Measurements from ENCODE around the gene PGR. TPM values are rescaled to one million over a fixed set of nuclear protein-coding genes. Genes with fewer than 3 reads are reported as not detected.

Gene PGR
- polyA plus RNA-seq, 1 donor (not counting 4 experiments of a cell fraction or from before 2014, with no cell fraction given), result not detected

DNA sequence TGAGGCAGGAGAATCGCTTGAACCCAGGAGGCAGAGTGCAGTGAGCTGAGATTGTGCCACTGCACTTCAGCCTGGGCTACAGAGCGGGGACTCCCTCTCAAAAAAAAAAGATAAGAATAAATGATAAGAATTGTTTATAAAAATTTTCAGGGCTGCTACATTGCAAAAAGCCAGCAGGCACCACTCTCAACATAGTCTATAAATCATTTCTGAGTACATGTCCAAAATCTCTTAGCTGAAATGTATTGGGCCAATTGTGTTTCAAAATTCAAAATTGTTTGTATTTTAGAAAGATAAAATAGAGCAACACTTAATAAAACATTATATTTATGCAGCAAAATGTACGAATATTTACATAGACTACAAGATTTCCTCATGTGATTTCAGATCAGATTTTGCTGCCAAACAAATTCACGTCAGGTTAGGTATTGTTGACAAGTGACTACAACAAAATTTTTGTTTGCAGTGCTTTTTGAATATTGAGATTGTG lies 13.9 kb downstream of the PGR start:
- dilution Hi-C loops (cut with MboI; ENCODE audit: extremely low pct_ligation_motif_present, low sequenced_read_pairs), result no loop called here
- Histone ChIP-seq H3K9ac (ENCODE audit: control insufficient read depth, extremely low read depth, insufficient read depth, low read length) (no peak overlapping the region), H4K20me1 (ENCODE audit: control insufficient read depth, extremely low read depth, insufficient read depth, low read length) (no peaks in the 10 kb centered on the region), H3K9me3 (ENCODE audit: control insufficient read depth, low read depth, low read length) (no peaks in the 10 kb centered on the region), H3K4me3 (ENCODE audit: control insufficient read depth in 2 of 3, extremely low read depth in 1 of 3, insufficient read depth in 2 of 3, low read depth in 1 of 3, low read length in 3 of 3) (no peak overlapping the region), H2AFZ (ENCODE audit: control insufficient read depth, low read length) (no peak overlapping the region), H3K27me3 (ENCODE audit: control insufficient read depth, extremely low read depth, insufficient read depth, low read length) (no peaks in the 10 kb centered on the region), H3K4me1 (ENCODE audit: control insufficient read depth, extremely low read depth, insufficient read depth, low read length) (no peaks in the 10 kb centered on the region), H3K79me2 (ENCODE audit: control insufficient read depth, insufficient read depth, low read length) (no peaks in the 10 kb centered on the region), H3K9me1 (ENCODE audit: control insufficient read depth, extremely low read depth, insufficient read depth, low read length) (no peaks in the 10 kb centered on the region), H3K36me3 (ENCODE audit: control insufficient read depth in 2 of 2, extremely low read depth in 1 of 2, insufficient read depth in 2 of 2, low read length in 2 of 2) (no peaks in the 10 kb centered on the region), H3K27ac (ENCODE audit: control insufficient read depth, insufficient read depth, low read length) (no peak overlapping the region), H3K4me2 (ENCODE audit: control insufficient read depth, extremely low read depth, insufficient read depth, low read depth, low read length) (no peak overlapping the region)
- TF ChIP-seq EZH2 (IDR thresholded peaks at IDR 0.05; ENCODE audit: low read length), result no peak
- TF ChIP-seq, protein P1, sequence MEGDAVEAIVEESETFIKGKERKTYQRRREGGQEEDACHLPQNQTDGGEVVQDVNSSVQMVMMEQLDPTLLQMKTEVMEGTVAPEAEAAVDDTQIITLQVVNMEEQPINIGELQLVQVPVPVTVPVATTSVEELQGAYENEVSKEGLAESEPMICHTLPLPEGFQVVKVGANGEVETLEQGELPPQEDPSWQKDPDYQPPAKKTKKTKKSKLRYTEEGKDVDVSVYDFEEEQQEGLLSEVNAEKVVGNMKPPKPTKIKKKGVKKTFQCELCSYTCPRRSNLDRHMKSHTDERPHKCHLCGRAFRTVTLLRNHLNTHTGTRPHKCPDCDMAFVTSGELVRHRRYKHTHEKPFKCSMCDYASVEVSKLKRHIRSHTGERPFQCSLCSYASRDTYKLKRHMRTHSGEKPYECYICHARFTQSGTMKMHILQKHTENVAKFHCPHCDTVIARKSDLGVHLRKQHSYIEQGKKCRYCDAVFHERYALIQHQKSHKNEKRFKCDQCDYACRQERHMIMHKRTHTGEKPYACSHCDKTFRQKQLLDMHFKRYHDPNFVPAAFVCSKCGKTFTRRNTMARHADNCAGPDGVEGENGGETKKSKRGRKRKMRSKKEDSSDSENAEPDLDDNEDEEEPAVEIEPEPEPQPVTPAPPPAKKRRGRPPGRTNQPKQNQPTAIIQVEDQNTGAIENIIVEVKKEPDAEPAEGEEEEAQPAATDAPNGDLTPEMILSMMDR (optimal IDR thresholded peaks at IDR 0.05 in 1 of 3, IDR thresholded peaks at IDR 0.05 in 1 of 3, conservative IDR thresholded peaks at IDR 0.05 in 1 of 3; ENCODE audit: extremely low read depth in 1 of 3, insufficient read depth in 2 of 3, low read length in 3 of 3), result no peak
- FAIRE-seq, result no peak
- no peak for DNase-seq (ENCODE audit: low read depth, low spot score)

DNA sequence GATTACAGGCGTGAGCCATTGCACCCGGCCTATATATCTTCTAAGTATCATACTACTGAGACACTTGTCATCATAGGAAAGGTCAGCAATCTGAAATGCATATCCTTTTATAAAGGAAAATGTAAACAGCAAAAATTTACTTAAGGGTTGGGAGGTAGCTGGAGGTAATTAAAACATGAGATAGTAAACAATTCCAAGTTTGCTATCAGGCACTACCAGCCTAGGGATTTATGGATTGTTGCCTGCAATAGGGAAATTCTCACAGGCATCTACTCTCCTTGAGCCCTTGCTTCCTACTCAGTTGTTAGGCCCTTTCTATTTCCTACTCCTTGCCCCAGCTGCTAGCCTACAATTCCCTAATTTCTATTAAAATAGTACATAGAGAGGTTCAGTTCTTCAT lies 16.1 kb downstream of the PGR start:
- Histone ChIP-seq H4K20me1 (ENCODE audit: control insufficient read depth, extremely low read depth, insufficient read depth, low read length) (no peaks in the 10 kb centered on the region), H3K36me3 (ENCODE audit: control insufficient read depth in 2 of 2, extremely low read depth in 1 of 2, insufficient read depth in 2 of 2, low read length in 2 of 2) (no peaks in the 10 kb centered on the region), H3K9ac (ENCODE audit: control insufficient read depth, extremely low read depth, insufficient read depth, low read length) (no peak overlapping the region), H3K9me3 (ENCODE audit: control insufficient read depth, low read depth, low read length) (no peaks in the 10 kb centered on the region), H3K9me1 (ENCODE audit: control insufficient read depth, extremely low read depth, insufficient read depth, low read length) (no peaks in the 10 kb centered on the region), H3K4me2 (ENCODE audit: control insufficient read depth, extremely low read depth, insufficient read depth, low read depth, low read length) (no peak overlapping the region), H2AFZ (ENCODE audit: control insufficient read depth, low read length) (no peak overlapping the region), H3K4me1 (ENCODE audit: control insufficient read depth, extremely low read depth, insufficient read depth, low read length) (no peaks in the 10 kb centered on the region), H3K79me2 (ENCODE audit: control insufficient read depth, insufficient read depth, low read length) (no peaks in the 10 kb centered on the region), H3K4me3 (ENCODE audit: control insufficient read depth in 2 of 3, extremely low read depth in 1 of 3, insufficient read depth in 2 of 3, low read depth in 1 of 3, low read length in 3 of 3) (no peak overlapping the region), H3K27ac (ENCODE audit: control insufficient read depth, insufficient read depth, low read length) (no peak overlapping the region), H3K27me3 (ENCODE audit: control insufficient read depth, extremely low read depth, insufficient read depth, low read length) (no peaks in the 10 kb centered on the region)
- FAIRE-seq (no peak), DNase-seq (ENCODE audit: low read depth, low spot score) (no peak)
- dilution Hi-C loops (cut with MboI; ENCODE audit: extremely low pct_ligation_motif_present, low sequenced_read_pairs), result no loop called here
- TF ChIP-seq, protein P1 (optimal IDR thresholded peaks at IDR 0.05 in 1 of 3, IDR thresholded peaks at IDR 0.05 in 1 of 3, conservative IDR thresholded peaks at IDR 0.05 in 1 of 3; ENCODE audit: extremely low read depth in 1 of 3, insufficient read depth in 2 of 3, low read length in 3 of 3), result no peak
- TF ChIP-seq EZH2 (IDR thresholded peaks at IDR 0.05; ENCODE audit: low read length), result no peak
